GM12873 (cell line): Measurements from ENCODE around the gene LTB4R.

Experiments used
- CTCF ChIP-seq: IDR thresholded peaks from 2 replicates; pipeline ENCODE4 v1.5.1; 2012; ENCODE audit warnings: low read depth, mild to moderate bottlenecking, moderate library complexity, low read length, control low read depth; ENCODE audit not compliant: insufficient read depth; ENCODE audit errors: missing control alignments

LTB4R gene

GRCh38 chr14:24335461-24336171 is 24.3 kb downstream of the LTB4R start:
- no peak for TF ChIP-seq CTCF

- no peak for TF ChIP-seq CTCF
Observed at GRCh38 chr14:24337144-24337823, 26.0 kb downstream of the LTB4R start.

- no peak for TF ChIP-seq CTCF
Observed at GRCh38 chr14:24337824-24338175, 26.5 kb downstream of the LTB4R start.

- TF ChIP-seq CTCF, result no peak
Observed at GRCh38 chr14:24338843-24339242, 27.5 kb downstream of the LTB4R start.

- no peak for TF ChIP-seq CTCF
Observed at GRCh38 chr14:24339284-24340151, 28.2 kb downstream of the LTB4R start, which contains the start of gene RIPK3. TSS of gene RIPK3 (minus strand) at chr14:24339991. CDS start at chr14:24339826, 165 bp downstream.

GRCh38 chr14:24340606-24341005 is 29.3 kb downstream of the LTB4R start:
- TF ChIP-seq CTCF, result no peak

GRCh38 chr14:24342889-24343288 is 31.6 kb downstream of the LTB4R start:
- no peak for TF ChIP-seq CTCF
